Uterus (tissue), 4 donors: ENCODE results near the gene CARD14. TPM values are rescaled to one million over a fixed set of nuclear protein-coding genes. Genes with fewer than 3 reads are reported as not detected.

Source experiments
- DNase-seq, 2 donors: peaks; one replicate each; pipeline ENCODE4 v3.0.0-alpha.2; 2019 to 2020
- H3K27ac ChIP-seq, 2 donors: fragments of 200-600 bp; sonication (generic); 1 replicate in 1 of 2; 2 replicates in 1 of 2; pipeline ENCODE4 v1.5.1; 2016 to 2018
- H3K27me3 ChIP-seq, 2 donors: fragments of 200-600 bp; sonication (generic); one replicate each; pipeline ENCODE4 v1.5.1; 2018 to 2019; ENCODE audit warnings: control low read depth in 1 of 2
- H3K36me3 ChIP-seq, 2 donors: fragments of 200-600 bp; sonication (generic); one replicate each; pipeline ENCODE4 v1.5.1; 2019; ENCODE audit warnings: control low read depth in 1 of 2
- H3K4me1 ChIP-seq, 2 donors: fragments of 200-600 bp; sonication (generic); one replicate each; pipeline ENCODE4 v1.5.1; 2018 to 2019; ENCODE audit warnings: control low read depth in 1 of 2
- H3K4me3 ChIP-seq, 2 donors: fragments of 200-600 bp; sonication (generic); 1 replicate in 1 of 2; 2 replicates in 1 of 2; pipeline ENCODE4 v1.5.1; 2018 to 2019; ENCODE audit warnings: mild to moderate bottlenecking in 1 of 2
- H3K9me3 ChIP-seq, 2 donors: fragments of 200-600 bp; sonication (generic); one replicate each; pipeline ENCODE4 v1.5.1; 2019; ENCODE audit warnings: control low read depth in 1 of 2
- CTCF ChIP-seq, 4 experiments: fragments of 200-600 bp in 2 of 4; fragments of 450-650 bp in 2 of 4; sonication (generic) in 2 of 4; IDR thresholded peaks; one replicate each; pipeline ENCODE4 v1.5.1; 2016 to 2019; ENCODE audit warnings: antibody characterized with exemption in 4 of 4, mild to moderate bottlenecking in 2 of 4, moderate library complexity in 1 of 4
- POLR2A ChIP-seq, 2 donors: fragments of 450-650 bp; IDR thresholded peaks; one replicate each; pipeline ENCODE4 v1.6.1; 2016; ENCODE audit warnings: antibody characterized with exemption in 2 of 2, mild to moderate bottlenecking in 1 of 2, moderate library complexity in 1 of 2
- intact Hi-C: fragments of 100-400 bp; cut with DNase I; formaldehyde crosslinking; loops from one replicate; pipeline ENCODE4 v1.15.1; 2023; ENCODE audit warnings: low total_unique reads
- total RNA-seq, 4 donors: library from RNA; depleted of rRNA in 3 of 4; stranded (reverse); fragments of >200 nt in 3 of 4; gene quantifications; one replicate each; pipeline versions ENCODE4 v1.1.0 to v1.2.4, GENCODE V29; 2014 to 2023
- donor health status: DM: yes; HTN: yes; CAD: no.

Gene CARD14
- total RNA-seq, 4 donors from 2014 or later = 0.43 to 1.4 TPM; not detected in 2

DNA sequence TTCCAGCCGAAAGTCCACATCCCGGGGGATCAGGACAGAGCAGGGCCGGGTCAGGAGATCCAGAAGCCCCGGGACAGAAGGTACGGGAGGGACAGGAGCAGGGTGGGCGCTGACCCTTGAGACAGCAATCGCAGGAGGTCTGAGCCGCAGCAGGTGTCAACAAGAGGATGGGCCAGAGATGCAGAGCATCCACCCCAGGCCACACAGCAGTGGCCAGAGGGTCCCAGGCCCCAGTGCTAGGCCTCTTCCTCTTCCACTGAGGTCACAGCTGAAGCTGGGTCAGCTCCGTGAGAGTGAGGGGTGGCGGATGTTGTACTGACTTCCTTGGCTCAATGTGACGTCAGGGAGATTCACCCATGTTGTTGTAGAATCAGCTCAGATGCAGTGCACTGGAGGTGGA, 82.1 kb downstream of the CARD14 start:
- Histone ChIP-seq H3K4me3 (no peak overlapping the region), H3K4me1 (no peaks in the 10 kb centered on the region), H3K27ac (no peak overlapping the region), H3K36me3 (no peaks in the 10 kb centered on the region), H3K27me3 (no peaks in the 10 kb centered on the region), H3K9me3 (no peaks in the 10 kb centered on the region)
- TF ChIP-seq POLR2A (IDR thresholded peaks at IDR 0.05) = no peak
- TF ChIP-seq CTCF (IDR thresholded peaks at IDR 0.05) = no peak
- no peak for DNase-seq
- intact Hi-C loops = no loop called here

- Histone ChIP-seq H3K27me3 (no peaks in the 10 kb centered on the region), H3K4me3 (no peak overlapping the region), H3K27ac (no peak overlapping the region), H3K9me3 (no peaks in the 10 kb centered on the region), H3K4me1 (no peaks in the 10 kb centered on the region), H3K36me3 (no peaks in the 10 kb centered on the region)
- TF ChIP-seq CTCF (IDR thresholded peaks at IDR 0.05) (peak in 1 of 4 experiments; percentile 20), POLR2A (IDR thresholded peaks at IDR 0.05) (no peak)
- DNase-seq = no peak
- intact Hi-C loops = no loop called here
These were observed 83.0 kb downstream of the CARD14 start for GRCh38 chr17:80252871-80253270.

DNA sequence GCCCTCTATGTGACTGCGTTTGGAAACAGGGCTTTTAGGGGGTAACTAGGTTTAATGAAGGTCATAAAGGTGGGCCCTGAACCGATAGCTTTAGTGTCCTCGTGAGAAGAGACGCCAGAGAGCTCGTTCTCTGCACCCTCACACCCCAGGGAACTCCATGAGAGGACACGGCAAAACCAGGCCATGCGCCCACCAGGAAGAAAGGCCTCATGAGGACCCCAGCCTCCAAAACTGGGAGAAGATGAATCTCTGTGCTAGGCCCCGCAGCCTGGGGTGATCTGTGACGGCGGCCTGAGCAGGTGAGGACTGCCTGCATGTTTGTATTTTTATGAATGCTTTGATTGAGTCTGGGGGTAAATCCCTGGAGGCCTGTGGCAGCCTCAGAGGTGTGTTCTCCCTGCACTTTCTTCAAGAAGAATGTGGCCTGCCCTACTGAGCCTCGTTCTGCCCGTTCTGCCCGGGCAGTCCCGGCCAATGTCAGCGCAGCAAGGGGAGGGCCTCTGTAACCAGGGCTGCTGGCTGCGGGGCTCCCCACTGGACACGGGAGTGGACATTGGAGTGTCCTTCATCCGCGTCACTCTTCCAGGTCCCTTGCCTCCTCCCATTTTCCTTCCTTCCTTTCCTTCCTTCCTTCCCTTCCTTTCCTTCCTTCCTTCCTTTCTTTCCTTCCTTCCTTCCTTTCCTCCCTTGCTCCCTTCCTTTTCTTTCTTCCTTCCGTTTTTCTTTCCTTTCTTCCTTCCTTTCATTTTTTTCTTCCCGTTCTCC, 84.0 kb downstream of the CARD14 start:
- no peak for DNase-seq
- TF ChIP-seq POLR2A (IDR thresholded peaks at IDR 0.05) = no peak
- no peak for TF ChIP-seq CTCF (IDR thresholded peaks at IDR 0.05)
- Histone ChIP-seq H3K27me3 (no peaks in the 10 kb centered on the region), H3K9me3 (no peaks in the 10 kb centered on the region), H3K4me1 (no peaks in the 10 kb centered on the region), H3K4me3 (no peak overlapping the region), H3K27ac (peak overlapping the region in 1 of 2 donors; percentile 17), H3K36me3 (no peaks in the 10 kb centered on the region)
- intact Hi-C loops = no loop called here

- no peaks in the 10 kb centered on the region for H3K4me1 ChIP-seq
These were observed 84.8 kb downstream of the CARD14 start for GRCh38 chr17:80254396-80255251.

More at GRCh38 chr17:80254396-80255251, 84.8 kb downstream of the CARD14 start:
- H3K27me3 ChIP-seq = no peaks in the 10 kb centered on the region
- intact Hi-C loops = no loop called here
- no peak overlapping the region for H3K4me3 ChIP-seq
- no peak for DNase-seq
- no peaks in the 10 kb centered on the region for H3K36me3 ChIP-seq
- TF ChIP-seq CTCF (IDR thresholded peaks at IDR 0.05) = no peak
- TF ChIP-seq POLR2A (IDR thresholded peaks at IDR 0.05) = no peak
- H3K27ac ChIP-seq = peak overlapping the region; percentile 17 to 21
- no peaks in the 10 kb centered on the region for H3K9me3 ChIP-seq
